ENCODE measurements around the gene FAM50B. TPM values are rescaled to one million over a fixed set of nuclear protein-coding genes. Genes with fewer than 3 reads are reported as not detected.

FAM50B gene
- total RNA-seq, 2 experiments from 2014 or later: not detected

DNA sequence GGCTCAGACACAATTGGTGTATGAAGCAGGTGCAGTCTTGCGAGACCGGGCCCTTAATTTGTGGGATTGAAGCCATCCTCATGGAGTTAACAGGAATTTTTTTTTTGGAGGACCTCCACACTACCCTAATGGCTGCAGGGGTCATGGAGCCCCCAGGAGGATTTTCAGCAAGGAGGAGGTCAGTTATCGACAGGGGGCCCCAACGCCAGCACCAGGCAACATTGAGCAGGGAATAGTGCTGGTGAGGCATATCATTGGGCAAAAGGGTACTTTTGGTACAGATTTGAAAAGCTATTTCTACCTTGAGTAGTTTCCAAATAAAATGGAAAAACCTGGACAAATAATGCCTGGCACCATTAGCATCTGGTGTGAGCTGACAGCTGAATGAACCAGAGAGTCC is 6.7 kb downstream of the FAM50B start:
- no peak overlapping the region for H3K27ac ChIP-seq (ENCODE audit: low read depth, low read length, poor library complexity, severe bottlenecking)
- no peaks in the 10 kb centered on the region for H3K9me3 ChIP-seq (ENCODE audit: low read length)
- H2AFZ ChIP-seq (ENCODE audit: low read length): no peak overlapping the region
- no peaks in the 10 kb centered on the region for H3K79me2 ChIP-seq (ENCODE audit: insufficient read depth, low read depth, low read length)
- BruUV-seq (replicated peaks): no TSS peak
- H3K4me3 ChIP-seq (ENCODE audit: low read depth, low read length, poor library complexity, severe bottlenecking): no peak overlapping the region
- ChIA-PET POLR2A (no interaction called here), CTCF (ENCODE audit: unreplicated experiment) (no interaction called here)
- TF ChIP-seq EZH2phosphoT487 (IDR thresholded peaks at IDR 0.05; ENCODE audit: borderline replicate concordance, low read depth, low read length) (no peak), CTCF (conservative IDR thresholded peaks at IDR 0.05; ENCODE audit: low read length) (no peak)
- no peaks in the 10 kb centered on the region for H3K36me3 ChIP-seq (ENCODE audit: insufficient read depth, low read length)
- DNase-seq (ENCODE audit: low spot score): no peak
- H3K9me2 ChIP-seq (ENCODE audit: insufficient read depth, low read length): no peaks in the 10 kb centered on the region
- H3K4me1 ChIP-seq (ENCODE audit: insufficient read depth, low read length, poor library complexity, severe bottlenecking): no peaks in the 10 kb centered on the region
- intact Hi-C loops (cut with micrococcal nuclease; ENCODE audit: unreplicated experiment): no loop called here
- H3K4me2 ChIP-seq (ENCODE audit: low read length): no peak overlapping the region
- no peaks in the 10 kb centered on the region for H4K20me1 ChIP-seq (ENCODE audit: insufficient read depth, low read length)

GRCh38 chr6:3856576-3856975 is 7.4 kb downstream of the FAM50B start:
- no peaks in the 10 kb centered on the region for H3K4me1 ChIP-seq (ENCODE audit: insufficient read depth, low read length, poor library complexity, severe bottlenecking)
- CTCF ChIA-PET (ENCODE audit: unreplicated experiment): no interaction called here
- H3K36me3 ChIP-seq (ENCODE audit: insufficient read depth, low read length): no peaks in the 10 kb centered on the region
- no peaks in the 10 kb centered on the region for H3K9me3 ChIP-seq (ENCODE audit: low read length)
- no peak for TF ChIP-seq CTCF (conservative IDR thresholded peaks at IDR 0.05; ENCODE audit: low read length)
- no peak for TF ChIP-seq EZH2phosphoT487 (IDR thresholded peaks at IDR 0.05; ENCODE audit: borderline replicate concordance, low read depth, low read length)
- H3K4me2 ChIP-seq (ENCODE audit: low read length): no peak overlapping the region
- no peaks in the 10 kb centered on the region for H4K20me1 ChIP-seq (ENCODE audit: insufficient read depth, low read length)
- no peak overlapping the region for H3K4me3 ChIP-seq (ENCODE audit: low read depth, low read length, poor library complexity, severe bottlenecking)
- H2AFZ ChIP-seq (ENCODE audit: low read length): no peak overlapping the region
- no peaks in the 10 kb centered on the region for H3K79me2 ChIP-seq (ENCODE audit: insufficient read depth, low read depth, low read length)
- DNase-seq (ENCODE audit: low spot score): no peak
- no peaks in the 10 kb centered on the region for H3K9me2 ChIP-seq (ENCODE audit: insufficient read depth, low read length)
- POLR2A ChIA-PET: no interaction called here
- intact Hi-C loops (cut with micrococcal nuclease; ENCODE audit: unreplicated experiment): no loop called here
- BruUV-seq (replicated peaks): no TSS peak
- no peak overlapping the region for H3K27ac ChIP-seq (ENCODE audit: low read depth, low read length, poor library complexity, severe bottlenecking)

DNA sequence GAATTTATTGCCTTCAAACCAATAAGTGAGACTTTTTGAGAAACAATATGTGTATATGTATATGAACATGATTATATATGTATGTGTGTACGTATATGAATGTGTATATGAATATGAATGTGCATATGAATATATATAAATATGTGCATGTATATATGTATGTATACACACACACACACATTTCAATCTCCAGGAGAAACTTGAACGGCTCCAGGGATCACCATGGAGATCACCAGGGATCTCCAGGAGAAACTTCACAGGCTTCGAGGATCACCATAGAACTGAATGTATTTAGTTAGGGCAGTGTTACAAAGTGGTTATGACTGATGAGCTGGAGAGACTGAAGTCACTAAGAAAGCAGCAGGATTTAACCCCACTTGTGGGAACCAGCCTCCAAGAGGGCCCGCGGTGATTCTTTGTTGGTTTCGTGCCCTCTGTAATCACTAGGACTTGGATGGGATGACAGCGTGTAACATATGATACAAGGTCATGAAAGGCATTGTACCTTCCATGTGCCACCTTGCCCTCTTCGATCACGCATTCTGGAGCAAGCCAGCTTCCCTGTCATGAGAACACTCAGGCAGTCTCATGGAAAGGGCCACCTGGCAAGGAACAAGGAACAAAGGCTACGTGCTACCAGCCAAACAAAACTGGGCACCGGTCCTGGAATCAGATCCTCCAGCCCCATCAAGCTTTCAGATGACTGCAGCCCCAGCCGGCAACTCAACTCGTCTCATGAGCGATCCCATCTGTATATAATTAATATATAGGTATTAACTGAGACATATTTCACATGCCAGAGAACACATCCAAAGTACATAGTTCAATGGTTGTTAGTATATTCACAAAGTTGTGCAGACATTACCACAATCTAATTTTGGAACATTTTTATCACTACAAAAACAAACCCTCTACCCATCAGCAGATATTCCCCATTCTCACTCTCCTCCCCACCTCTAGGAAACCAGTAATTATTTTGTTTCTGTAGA is 8.6 kb downstream of the FAM50B start:
- Histone ChIP-seq H3K36me3 (ENCODE audit: insufficient read depth, low read length) (no peaks in the 10 kb centered on the region), H3K9me2 (ENCODE audit: insufficient read depth, low read length) (no peaks in the 10 kb centered on the region), H3K4me1 (ENCODE audit: insufficient read depth, low read length, poor library complexity, severe bottlenecking) (no peaks in the 10 kb centered on the region), H3K4me2 (ENCODE audit: low read length) (no peak overlapping the region), H3K79me2 (ENCODE audit: insufficient read depth, low read depth, low read length) (no peaks in the 10 kb centered on the region), H3K4me3 (ENCODE audit: low read depth, low read length, poor library complexity, severe bottlenecking) (no peak overlapping the region), H3K27ac (ENCODE audit: low read depth, low read length, poor library complexity, severe bottlenecking) (no peak overlapping the region), H3K9me3 (ENCODE audit: low read length) (no peaks in the 10 kb centered on the region), H2AFZ (ENCODE audit: low read length) (no peak overlapping the region), H4K20me1 (ENCODE audit: insufficient read depth, low read length) (no peaks in the 10 kb centered on the region)
- ChIA-PET CTCF (ENCODE audit: unreplicated experiment) (no interaction called here), POLR2A (no interaction called here)
- intact Hi-C loops (cut with micrococcal nuclease; ENCODE audit: unreplicated experiment): no loop called here
- TF ChIP-seq EZH2phosphoT487 (IDR thresholded peaks at IDR 0.05; ENCODE audit: borderline replicate concordance, low read depth, low read length) (no peak), CTCF (conservative IDR thresholded peaks at IDR 0.05; ENCODE audit: low read length) (no peak)
- no peak for DNase-seq (ENCODE audit: low spot score)
- no TSS peak for BruUV-seq (replicated peaks)
